HEK293 (cell line): Measurements from ENCODE around the gene EXOC7.

Experiments
- BCL11B ChIP-seq: fragments of 450-650 bp; formaldehyde crosslinking; IDR thresholded peaks from 2 replicates; pipeline ENCODE4 v1.5.1; 2016; ENCODE audit warnings: low read depth, missing biosample characterization, missing genetic modification characterization
- IKZF3 ChIP-seq: fragments of 450-650 bp; IDR thresholded peaks from 2 replicates; pipeline ENCODE4 v1.5.0; 2018; ENCODE audit warnings: missing biosample characterization, mild to moderate bottlenecking, missing genetic modification characterization, moderate library complexity
- SP2 ChIP-seq: fragments of 450-650 bp; formaldehyde crosslinking; IDR thresholded peaks from 2 replicates; pipeline ENCODE4 v1.5.1; 2016; ENCODE audit warnings: missing biosample characterization, missing genetic modification characterization
- WT1 ChIP-seq: fragments of 450-650 bp; formaldehyde crosslinking; IDR thresholded peaks from 2 replicates; pipeline ENCODE4 v1.5.1; 2016; ENCODE audit warnings: missing biosample characterization, missing genetic modification characterization
- ZEB2 ChIP-seq: fragments of 450-650 bp; formaldehyde crosslinking; IDR thresholded peaks from 2 replicates; pipeline ENCODE4 v1.5.1; 2016; ENCODE audit warnings: missing biosample characterization, missing genetic modification characterization
- ZNF140 ChIP-seq: fragments of 450-650 bp; formaldehyde crosslinking; IDR thresholded peaks from 2 replicates; pipeline ENCODE4 v1.5.1; 2016; ENCODE audit warnings: missing biosample characterization, missing genetic modification characterization
- ZNF174 ChIP-seq: fragments of 450-650 bp; formaldehyde crosslinking; IDR thresholded peaks from 2 replicates; pipeline ENCODE4 v1.5.0; 2017; ENCODE audit warnings: missing biosample characterization, mild to moderate bottlenecking, missing genetic modification characterization
- ZNF175 ChIP-seq: fragments of 450-650 bp; formaldehyde crosslinking; IDR thresholded peaks from 2 replicates; pipeline ENCODE4 v1.5.1; 2016; ENCODE audit warnings: missing biosample characterization, missing genetic modification characterization
- ZNF626 ChIP-seq: fragments of 450-650 bp; sonication (Bioruptor Pico); formaldehyde crosslinking; IDR thresholded peaks from 2 replicates; pipeline ENCODE4 v1.5.1; 2018; ENCODE audit warnings: missing biosample characterization, missing genetic modification characterization, inconsistent platforms
- TF ChIP-seq, protein P1 (sequence below): fragments of 450-650 bp; formaldehyde crosslinking; IDR thresholded peaks from 2 replicates; pipeline ENCODE4 v1.5.1; 2017; ENCODE audit warnings: missing biosample characterization, missing genetic modification characterization
- TF ChIP-seq, protein P2 (sequence below): fragments of 450-650 bp; formaldehyde crosslinking; IDR thresholded peaks from 2 replicates; pipeline ENCODE4 v1.5.1; 2016; ENCODE audit warnings: missing biosample characterization, missing genetic modification characterization
- TF ChIP-seq, protein P3 (sequence below): IDR thresholded peaks from 2 replicates; pipeline ENCODE4 v1.6.1; 2011; ENCODE audit warnings: mild to moderate bottlenecking, low read depth, low read length, borderline replicate concordance
- TF ChIP-seq, protein P4 (sequence below): fragments of 450-650 bp; formaldehyde crosslinking; optimal IDR thresholded peaks from 2 replicates; pipeline ENCODE3; 2016; ENCODE audit warnings: missing biosample characterization, mild to moderate bottlenecking, missing genetic modification characterization
- TF ChIP-seq, protein P5 (sequence below): fragments of 450-650 bp; formaldehyde crosslinking; IDR thresholded peaks from 2 replicates; pipeline ENCODE4 v1.5.1; 2016; ENCODE audit warnings: missing biosample characterization, missing genetic modification characterization

DNA sequence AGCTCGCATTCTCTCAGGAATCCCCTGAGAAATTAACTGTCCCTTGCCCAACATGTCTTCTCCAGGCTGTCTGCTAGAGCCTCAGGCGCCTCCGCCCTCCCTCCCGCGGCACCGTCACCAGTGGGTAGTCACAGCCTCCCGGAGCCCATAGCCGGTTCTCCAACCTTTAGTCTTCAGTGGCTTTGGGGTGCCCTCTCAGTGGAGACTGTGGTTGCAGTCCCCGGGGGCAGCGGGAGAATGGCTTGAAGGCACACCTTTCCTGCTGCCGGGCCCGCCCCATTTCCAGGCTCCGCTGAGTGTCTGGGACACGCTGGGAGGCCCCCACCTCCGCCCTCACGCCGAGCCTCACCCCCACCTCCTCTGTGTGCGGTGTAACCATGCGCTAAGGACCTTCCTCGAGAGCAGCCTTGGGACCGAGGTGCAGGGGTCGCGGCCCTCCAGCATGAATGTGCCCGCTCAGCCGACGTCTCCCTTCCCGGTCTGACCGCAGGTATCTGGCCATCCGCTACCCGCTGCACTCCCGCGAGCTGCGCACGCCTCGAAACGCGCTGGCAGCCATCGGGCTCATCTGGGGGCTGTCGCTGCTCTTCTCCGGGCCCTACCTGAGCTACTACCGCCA is 27.3 kb downstream of the EXOC7 start:
- TF ChIP-seq, protein P1, sequence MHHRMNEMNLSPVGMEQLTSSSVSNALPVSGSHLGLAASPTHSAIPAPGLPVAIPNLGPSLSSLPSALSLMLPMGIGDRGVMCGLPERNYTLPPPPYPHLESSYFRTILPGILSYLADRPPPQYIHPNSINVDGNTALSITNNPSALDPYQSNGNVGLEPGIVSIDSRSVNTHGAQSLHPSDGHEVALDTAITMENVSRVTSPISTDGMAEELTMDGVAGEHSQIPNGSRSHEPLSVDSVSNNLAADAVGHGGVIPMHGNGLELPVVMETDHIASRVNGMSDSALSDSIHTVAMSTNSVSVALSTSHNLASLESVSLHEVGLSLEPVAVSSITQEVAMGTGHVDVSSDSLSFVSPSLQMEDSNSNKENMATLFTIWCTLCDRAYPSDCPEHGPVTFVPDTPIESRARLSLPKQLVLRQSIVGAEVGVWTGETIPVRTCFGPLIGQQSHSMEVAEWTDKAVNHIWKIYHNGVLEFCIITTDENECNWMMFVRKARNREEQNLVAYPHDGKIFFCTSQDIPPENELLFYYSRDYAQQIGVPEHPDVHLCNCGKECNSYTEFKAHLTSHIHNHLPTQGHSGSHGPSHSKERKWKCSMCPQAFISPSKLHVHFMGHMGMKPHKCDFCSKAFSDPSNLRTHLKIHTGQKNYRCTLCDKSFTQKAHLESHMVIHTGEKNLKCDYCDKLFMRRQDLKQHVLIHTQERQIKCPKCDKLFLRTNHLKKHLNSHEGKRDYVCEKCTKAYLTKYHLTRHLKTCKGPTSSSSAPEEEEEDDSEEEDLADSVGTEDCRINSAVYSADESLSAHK (tag by site-specific recombination) = no peak
- TF ChIP-seq, protein P2, sequence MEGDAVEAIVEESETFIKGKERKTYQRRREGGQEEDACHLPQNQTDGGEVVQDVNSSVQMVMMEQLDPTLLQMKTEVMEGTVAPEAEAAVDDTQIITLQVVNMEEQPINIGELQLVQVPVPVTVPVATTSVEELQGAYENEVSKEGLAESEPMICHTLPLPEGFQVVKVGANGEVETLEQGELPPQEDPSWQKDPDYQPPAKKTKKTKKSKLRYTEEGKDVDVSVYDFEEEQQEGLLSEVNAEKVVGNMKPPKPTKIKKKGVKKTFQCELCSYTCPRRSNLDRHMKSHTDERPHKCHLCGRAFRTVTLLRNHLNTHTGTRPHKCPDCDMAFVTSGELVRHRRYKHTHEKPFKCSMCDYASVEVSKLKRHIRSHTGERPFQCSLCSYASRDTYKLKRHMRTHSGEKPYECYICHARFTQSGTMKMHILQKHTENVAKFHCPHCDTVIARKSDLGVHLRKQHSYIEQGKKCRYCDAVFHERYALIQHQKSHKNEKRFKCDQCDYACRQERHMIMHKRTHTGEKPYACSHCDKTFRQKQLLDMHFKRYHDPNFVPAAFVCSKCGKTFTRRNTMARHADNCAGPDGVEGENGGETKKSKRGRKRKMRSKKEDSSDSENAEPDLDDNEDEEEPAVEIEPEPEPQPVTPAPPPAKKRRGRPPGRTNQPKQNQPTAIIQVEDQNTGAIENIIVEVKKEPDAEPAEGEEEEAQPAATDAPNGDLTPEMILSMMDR (tag by site-specific recombination) = no peak
- no peak for TF ChIP-seq SP2 (tag by site-specific recombination)
- no peak for TF ChIP-seq ZEB2 (tag by site-specific recombination)
- TF ChIP-seq ZNF174 (tag by site-specific recombination) = no peak
- TF ChIP-seq IKZF3 = no peak
- TF ChIP-seq, protein P3, sequence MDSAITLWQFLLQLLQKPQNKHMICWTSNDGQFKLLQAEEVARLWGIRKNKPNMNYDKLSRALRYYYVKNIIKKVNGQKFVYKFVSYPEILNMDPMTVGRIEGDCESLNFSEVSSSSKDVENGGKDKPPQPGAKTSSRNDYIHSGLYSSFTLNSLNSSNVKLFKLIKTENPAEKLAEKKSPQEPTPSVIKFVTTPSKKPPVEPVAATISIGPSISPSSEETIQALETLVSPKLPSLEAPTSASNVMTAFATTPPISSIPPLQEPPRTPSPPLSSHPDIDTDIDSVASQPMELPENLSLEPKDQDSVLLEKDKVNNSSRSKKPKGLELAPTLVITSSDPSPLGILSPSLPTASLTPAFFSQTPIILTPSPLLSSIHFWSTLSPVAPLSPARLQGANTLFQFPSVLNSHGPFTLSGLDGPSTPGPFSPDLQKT = no peak
- no peak for TF ChIP-seq ZNF140 (tag by site-specific recombination)
- no peak for TF ChIP-seq BCL11B (tag by site-specific recombination)
- TF ChIP-seq, protein P4, sequence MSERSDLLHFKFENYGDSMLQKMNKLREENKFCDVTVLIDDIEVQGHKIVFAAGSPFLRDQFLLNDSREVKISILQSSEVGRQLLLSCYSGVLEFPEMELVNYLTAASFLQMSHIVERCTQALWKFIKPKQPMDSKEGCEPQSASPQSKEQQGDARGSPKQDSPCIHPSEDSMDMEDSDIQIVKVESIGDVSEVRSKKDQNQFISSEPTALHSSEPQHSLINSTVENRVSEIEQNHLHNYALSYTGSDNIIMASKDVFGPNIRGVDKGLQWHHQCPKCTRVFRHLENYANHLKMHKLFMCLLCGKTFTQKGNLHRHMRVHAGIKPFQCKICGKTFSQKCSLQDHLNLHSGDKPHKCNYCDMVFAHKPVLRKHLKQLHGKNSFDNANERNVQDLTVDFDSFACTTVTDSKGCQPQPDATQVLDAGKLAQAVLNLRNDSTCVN (tag by site-specific recombination) = no peak
- TF ChIP-seq ZNF626 (tag by site-specific recombination) = no peak
- no peak for TF ChIP-seq WT1 (tag by site-specific recombination)
- TF ChIP-seq, protein P5, sequence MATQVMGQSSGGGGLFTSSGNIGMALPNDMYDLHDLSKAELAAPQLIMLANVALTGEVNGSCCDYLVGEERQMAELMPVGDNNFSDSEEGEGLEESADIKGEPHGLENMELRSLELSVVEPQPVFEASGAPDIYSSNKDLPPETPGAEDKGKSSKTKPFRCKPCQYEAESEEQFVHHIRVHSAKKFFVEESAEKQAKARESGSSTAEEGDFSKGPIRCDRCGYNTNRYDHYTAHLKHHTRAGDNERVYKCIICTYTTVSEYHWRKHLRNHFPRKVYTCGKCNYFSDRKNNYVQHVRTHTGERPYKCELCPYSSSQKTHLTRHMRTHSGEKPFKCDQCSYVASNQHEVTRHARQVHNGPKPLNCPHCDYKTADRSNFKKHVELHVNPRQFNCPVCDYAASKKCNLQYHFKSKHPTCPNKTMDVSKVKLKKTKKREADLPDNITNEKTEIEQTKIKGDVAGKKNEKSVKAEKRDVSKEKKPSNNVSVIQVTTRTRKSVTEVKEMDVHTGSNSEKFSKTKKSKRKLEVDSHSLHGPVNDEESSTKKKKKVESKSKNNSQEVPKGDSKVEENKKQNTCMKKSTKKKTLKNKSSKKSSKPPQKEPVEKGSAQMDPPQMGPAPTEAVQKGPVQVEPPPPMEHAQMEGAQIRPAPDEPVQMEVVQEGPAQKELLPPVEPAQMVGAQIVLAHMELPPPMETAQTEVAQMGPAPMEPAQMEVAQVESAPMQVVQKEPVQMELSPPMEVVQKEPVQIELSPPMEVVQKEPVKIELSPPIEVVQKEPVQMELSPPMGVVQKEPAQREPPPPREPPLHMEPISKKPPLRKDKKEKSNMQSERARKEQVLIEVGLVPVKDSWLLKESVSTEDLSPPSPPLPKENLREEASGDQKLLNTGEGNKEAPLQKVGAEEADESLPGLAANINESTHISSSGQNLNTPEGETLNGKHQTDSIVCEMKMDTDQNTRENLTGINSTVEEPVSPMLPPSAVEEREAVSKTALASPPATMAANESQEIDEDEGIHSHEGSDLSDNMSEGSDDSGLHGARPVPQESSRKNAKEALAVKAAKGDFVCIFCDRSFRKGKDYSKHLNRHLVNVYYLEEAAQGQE (tag by site-specific recombination) = no peak
- no peak for TF ChIP-seq ZNF175
